ENCODE results near the gene HMGCLL1.

DNA sequence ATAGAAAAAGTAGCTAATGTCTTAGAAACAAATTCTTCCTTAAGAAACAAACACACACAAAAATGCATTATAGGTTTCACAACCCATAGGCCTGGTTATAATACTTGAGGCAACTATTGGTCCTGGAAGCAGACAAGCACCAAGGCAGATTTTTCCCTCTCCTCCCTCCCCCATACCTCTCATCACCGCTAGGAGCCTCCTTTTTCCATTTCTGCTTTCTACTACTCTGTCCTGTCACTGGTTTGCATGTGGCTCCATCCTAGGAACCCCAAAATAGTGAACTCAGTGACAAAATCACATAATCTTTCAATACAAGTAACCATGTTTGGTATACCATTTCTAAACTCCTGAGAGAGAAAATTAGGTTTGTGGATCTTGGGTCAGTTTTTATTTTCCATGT, 66.1 kb downstream of the HMGCLL1 start:
- TF ChIP-seq, protein P1, sequence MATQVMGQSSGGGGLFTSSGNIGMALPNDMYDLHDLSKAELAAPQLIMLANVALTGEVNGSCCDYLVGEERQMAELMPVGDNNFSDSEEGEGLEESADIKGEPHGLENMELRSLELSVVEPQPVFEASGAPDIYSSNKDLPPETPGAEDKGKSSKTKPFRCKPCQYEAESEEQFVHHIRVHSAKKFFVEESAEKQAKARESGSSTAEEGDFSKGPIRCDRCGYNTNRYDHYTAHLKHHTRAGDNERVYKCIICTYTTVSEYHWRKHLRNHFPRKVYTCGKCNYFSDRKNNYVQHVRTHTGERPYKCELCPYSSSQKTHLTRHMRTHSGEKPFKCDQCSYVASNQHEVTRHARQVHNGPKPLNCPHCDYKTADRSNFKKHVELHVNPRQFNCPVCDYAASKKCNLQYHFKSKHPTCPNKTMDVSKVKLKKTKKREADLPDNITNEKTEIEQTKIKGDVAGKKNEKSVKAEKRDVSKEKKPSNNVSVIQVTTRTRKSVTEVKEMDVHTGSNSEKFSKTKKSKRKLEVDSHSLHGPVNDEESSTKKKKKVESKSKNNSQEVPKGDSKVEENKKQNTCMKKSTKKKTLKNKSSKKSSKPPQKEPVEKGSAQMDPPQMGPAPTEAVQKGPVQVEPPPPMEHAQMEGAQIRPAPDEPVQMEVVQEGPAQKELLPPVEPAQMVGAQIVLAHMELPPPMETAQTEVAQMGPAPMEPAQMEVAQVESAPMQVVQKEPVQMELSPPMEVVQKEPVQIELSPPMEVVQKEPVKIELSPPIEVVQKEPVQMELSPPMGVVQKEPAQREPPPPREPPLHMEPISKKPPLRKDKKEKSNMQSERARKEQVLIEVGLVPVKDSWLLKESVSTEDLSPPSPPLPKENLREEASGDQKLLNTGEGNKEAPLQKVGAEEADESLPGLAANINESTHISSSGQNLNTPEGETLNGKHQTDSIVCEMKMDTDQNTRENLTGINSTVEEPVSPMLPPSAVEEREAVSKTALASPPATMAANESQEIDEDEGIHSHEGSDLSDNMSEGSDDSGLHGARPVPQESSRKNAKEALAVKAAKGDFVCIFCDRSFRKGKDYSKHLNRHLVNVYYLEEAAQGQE (IDR thresholded peaks at IDR 0.05), result no peak
- TF ChIP-seq, protein P2, sequence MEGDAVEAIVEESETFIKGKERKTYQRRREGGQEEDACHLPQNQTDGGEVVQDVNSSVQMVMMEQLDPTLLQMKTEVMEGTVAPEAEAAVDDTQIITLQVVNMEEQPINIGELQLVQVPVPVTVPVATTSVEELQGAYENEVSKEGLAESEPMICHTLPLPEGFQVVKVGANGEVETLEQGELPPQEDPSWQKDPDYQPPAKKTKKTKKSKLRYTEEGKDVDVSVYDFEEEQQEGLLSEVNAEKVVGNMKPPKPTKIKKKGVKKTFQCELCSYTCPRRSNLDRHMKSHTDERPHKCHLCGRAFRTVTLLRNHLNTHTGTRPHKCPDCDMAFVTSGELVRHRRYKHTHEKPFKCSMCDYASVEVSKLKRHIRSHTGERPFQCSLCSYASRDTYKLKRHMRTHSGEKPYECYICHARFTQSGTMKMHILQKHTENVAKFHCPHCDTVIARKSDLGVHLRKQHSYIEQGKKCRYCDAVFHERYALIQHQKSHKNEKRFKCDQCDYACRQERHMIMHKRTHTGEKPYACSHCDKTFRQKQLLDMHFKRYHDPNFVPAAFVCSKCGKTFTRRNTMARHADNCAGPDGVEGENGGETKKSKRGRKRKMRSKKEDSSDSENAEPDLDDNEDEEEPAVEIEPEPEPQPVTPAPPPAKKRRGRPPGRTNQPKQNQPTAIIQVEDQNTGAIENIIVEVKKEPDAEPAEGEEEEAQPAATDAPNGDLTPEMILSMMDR (IDR thresholded peaks at IDR 0.05; ENCODE audit: low read depth, low read length, missing input control), result no peak
- TF ChIP-seq SP1 (IDR thresholded peaks at IDR 0.05) (no peak), RAD21 (IDR thresholded peaks at IDR 0.05) (no peak), TAF1 (conservative IDR thresholded peaks at IDR 0.05) (no peak), JUND (IDR thresholded peaks at IDR 0.05) (no peak)
- TF ChIP-seq, protein P3, sequence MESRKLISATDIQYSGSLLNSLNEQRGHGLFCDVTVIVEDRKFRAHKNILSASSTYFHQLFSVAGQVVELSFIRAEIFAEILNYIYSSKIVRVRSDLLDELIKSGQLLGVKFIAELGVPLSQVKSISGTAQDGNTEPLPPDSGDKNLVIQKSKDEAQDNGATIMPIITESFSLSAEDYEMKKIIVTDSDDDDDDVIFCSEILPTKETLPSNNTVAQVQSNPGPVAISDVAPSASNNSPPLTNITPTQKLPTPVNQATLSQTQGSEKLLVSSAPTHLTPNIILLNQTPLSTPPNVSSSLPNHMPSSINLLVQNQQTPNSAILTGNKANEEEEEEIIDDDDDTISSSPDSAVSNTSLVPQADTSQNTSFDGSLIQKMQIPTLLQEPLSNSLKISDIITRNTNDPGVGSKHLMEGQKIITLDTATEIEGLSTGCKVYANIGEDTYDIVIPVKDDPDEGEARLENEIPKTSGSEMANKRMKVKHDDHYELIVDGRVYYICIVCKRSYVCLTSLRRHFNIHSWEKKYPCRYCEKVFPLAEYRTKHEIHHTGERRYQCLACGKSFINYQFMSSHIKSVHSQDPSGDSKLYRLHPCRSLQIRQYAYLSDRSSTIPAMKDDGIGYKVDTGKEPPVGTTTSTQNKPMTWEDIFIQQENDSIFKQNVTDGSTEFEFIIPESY (IDR thresholded peaks at IDR 0.05), result no peak
- TF ChIP-seq, protein P4, sequence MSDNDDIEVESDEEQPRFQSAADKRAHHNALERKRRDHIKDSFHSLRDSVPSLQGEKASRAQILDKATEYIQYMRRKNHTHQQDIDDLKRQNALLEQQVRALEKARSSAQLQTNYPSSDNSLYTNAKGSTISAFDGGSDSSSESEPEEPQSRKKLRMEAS (IDR thresholded peaks at IDR 0.05), result no peak
